BJ (cell line): ENCODE measurements around the gene AASDH. TPM values are rescaled to one million over a fixed set of nuclear protein-coding genes. Genes with fewer than 3 reads are reported as not detected.
"Not testable (repeated sequence)": the region's sequence is repeated elsewhere in the genome, so short reads cannot be mapped to it uniquely, and the experiment has no call there.

Source experiments
- CTCF ChIA-PET: fragments of 350-600 bp; formaldehyde crosslinking; extraction: SDS; loops from one replicate; lab custom pipeline; 2021; ENCODE audit warnings: antibody characterized with exemption, inconsistent platforms; lab: Yijun Ruan, JAX
- POLR2A ChIA-PET: fragments of 300-600 bp; sonication (Branson Sonifier 250); formaldehyde crosslinking; extraction: SDS; loops from one replicate; lab custom pipeline; 2021; ENCODE audit warnings: antibody characterized with exemption; lab: Charles Lee
- DNase-seq: peaks from one replicate; pipeline ENCODE4 v3.0.0-alpha.2; 2011; ENCODE audit warnings: low read depth
- H3K27me3 ChIP-seq: 2 replicates; pipeline ENCODE4 v1.6.0; 2011; ENCODE audit warnings: low read length; ENCODE audit not compliant: control insufficient read depth, insufficient read depth
- H3K36me3 ChIP-seq: 2 replicates; pipeline ENCODE4 v1.5.1; 2011; ENCODE audit warnings: low read length; ENCODE audit not compliant: control insufficient read depth, insufficient read depth
- H3K4me3 ChIP-seq: 2 replicates; pipeline ENCODE4 v1.5.1; 2011; ENCODE audit warnings: low read depth, mild to moderate bottlenecking, control low read depth, low read length
- polyA plus RNA-seq: library from polyadenylated mRNA; depleted of rRNA; stranded (reverse); fragments of >200 nt; gene quantifications from 2 replicates; pipeline ENCODE4 v1.2.3, GENCODE V29; 2011
- TF ChIP-seq, protein P1 (sequence below): IDR thresholded peaks from 2 replicates; pipeline ENCODE4 v1.5.1; 2011; ENCODE audit warnings: low read depth, mild to moderate bottlenecking, control low read depth, inconsistent platforms, low read length, moderate library complexity; ENCODE audit not compliant: insufficient read depth

The AASDH gene
- polyA plus RNA-seq, 1 experiment = 3.4 TPM

DNA sequence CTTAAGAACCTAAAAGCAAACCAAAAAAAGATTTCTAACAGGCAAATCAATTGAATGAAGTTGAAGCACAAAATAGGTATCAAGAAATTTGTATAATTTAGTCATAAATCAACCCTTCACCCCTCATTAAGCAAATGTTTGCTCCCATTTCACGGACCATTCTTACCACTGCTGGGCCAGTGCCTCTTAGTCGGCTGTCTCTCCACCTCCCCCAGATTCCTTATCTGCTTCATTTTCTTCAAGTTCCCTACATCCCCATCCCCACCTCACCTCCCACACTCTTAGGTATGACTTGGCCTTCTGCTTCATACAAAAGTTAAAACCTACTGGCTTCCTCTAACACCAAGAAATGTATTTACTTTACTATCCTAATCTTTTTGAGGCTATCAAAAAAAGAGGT lies 11.8 kb downstream of the AASDH start:
- Histone ChIP-seq H3K36me3 (no peaks in the 10 kb centered on the region), H3K27me3 (no peaks in the 10 kb centered on the region), H3K4me3 (no peak overlapping the region)
- POLR2A ChIA-PET = no interaction called here
- TF ChIP-seq, protein P1, sequence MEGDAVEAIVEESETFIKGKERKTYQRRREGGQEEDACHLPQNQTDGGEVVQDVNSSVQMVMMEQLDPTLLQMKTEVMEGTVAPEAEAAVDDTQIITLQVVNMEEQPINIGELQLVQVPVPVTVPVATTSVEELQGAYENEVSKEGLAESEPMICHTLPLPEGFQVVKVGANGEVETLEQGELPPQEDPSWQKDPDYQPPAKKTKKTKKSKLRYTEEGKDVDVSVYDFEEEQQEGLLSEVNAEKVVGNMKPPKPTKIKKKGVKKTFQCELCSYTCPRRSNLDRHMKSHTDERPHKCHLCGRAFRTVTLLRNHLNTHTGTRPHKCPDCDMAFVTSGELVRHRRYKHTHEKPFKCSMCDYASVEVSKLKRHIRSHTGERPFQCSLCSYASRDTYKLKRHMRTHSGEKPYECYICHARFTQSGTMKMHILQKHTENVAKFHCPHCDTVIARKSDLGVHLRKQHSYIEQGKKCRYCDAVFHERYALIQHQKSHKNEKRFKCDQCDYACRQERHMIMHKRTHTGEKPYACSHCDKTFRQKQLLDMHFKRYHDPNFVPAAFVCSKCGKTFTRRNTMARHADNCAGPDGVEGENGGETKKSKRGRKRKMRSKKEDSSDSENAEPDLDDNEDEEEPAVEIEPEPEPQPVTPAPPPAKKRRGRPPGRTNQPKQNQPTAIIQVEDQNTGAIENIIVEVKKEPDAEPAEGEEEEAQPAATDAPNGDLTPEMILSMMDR = no peak
- DNase-seq = no peak
- CTCF ChIA-PET = no interaction called here

DNA sequence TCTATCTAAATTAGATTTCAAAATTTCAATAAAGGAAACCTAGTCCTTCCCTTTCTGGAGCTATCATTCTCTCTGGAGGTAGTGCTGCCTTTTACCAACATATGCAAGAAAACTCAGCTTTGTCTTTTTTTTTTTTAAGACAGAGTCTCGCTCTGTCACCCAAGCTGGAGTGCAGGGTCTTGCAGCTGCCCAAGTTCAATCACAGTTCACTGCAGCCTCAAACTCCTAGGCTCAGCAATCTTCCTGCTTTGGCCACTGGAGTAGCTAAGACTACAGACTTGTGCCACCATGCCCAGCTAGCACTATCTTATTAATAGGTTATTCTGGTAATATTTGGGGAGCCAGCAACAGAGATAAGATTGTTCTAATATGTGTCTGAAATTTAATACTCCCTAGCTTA lies 12.3 kb downstream of the AASDH start:
- DNase-seq = no peak
- POLR2A ChIA-PET = no interaction called here
- no peak overlapping the region for H3K4me3 ChIP-seq
- TF ChIP-seq, protein P1 = no peak
- no peaks in the 10 kb centered on the region for H3K27me3 ChIP-seq
- CTCF ChIA-PET = no interaction called here
- H3K36me3 ChIP-seq = no peaks in the 10 kb centered on the region; the same call in 1 of the 2 replicates

DNA sequence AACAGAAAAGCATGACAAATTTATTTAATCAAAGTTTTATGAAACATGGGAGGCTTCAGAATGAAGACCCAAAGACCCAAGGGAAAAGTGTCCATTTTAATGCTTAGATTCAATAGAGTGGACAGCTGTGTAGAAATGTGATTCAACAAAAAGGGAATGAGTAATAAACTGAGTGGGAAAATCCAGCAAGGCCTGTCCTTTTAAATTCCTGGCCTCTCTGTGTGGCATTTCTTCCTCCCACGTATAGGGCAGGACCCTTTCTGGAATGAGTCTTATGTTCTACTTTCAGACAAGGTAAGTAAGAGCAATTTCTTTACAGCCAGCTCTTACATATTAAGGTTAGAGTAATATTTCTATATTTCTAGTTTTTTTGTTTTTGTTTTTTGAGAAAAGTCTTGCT lies 14.5 kb downstream of the AASDH start:
- POLR2A ChIA-PET = no interaction called here

DNA sequence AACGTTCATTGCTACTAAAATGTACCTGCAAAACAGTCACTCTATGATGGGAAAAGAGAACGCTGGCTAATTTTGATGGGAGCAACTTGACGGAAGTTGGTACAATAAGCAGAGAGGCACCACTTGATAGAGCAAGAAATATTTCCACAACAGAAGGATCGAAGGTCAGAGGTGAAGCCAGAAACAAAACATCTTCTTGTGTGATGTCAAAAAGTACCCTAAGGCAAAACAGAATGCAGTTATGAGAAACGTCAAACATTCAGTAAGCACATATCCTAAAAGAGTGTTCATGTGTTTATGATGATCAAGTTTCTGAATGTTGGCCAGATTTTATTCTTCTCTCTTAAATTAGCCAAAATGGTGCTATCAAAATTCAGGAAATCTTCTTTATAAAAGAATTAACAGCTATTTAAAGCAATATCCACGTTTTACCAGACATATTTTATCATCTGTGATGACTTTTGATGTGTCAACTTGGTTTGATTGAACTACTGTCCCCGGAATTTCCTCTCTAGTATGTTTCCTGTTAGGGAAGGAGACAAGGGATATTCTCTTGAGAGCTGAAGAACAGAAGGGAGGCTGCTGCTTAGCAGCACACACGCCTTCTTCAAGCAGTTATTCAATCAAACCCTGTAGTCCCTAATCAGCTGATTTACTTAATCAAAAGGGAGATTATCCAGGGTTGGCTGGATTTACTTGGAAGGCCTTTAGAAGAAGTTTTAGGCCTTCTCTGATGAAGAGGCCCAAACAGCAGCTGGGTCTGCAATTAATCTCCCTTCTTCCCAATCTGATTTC lies 15.7 kb downstream of the AASDH start:
- Histone ChIP-seq H3K27me3 (no peaks in the 10 kb centered on the region), H3K4me3 (no peak overlapping the region), H3K36me3 (no peaks in the 10 kb centered on the region; the same call in 1 of the 2 replicates)
- ChIA-PET POLR2A (no interaction called here), CTCF (no interaction called here)
- no peak for DNase-seq
- TF ChIP-seq, protein P1 = no peak

More for the DNA sequence above, 14.5 kb downstream of the AASDH start:
- DNase-seq = no peak
- no peak overlapping the region for H3K4me3 ChIP-seq
- CTCF ChIA-PET = no interaction called here
- no peaks in the 10 kb centered on the region; the same call in 1 of the 2 replicates for H3K36me3 ChIP-seq
- TF ChIP-seq, protein P1 = no peak
- no peaks in the 10 kb centered on the region for H3K27me3 ChIP-seq

DNA sequence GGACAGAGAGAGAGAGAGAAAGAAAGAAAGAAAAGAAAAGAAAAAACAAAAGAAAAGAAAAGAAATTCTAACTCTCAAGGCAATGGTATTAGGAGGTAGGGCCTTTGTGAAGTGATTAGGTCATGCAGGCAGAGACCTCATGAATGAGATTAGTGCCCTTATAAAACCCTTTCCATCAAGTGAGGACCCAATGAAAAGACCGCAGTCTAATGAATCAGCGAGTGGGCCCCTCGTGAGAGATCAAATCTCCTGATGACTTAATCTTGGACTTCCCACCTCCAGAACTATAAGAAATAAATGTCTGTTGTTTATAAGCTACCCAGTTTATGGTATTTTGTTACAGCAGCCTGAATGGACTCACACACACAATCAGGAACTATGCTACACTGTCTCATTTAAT lies 16.9 kb downstream of the AASDH start:
- TF ChIP-seq, protein P1 = no peak
- no peaks in the 10 kb centered on the region for H3K27me3 ChIP-seq
- ChIA-PET POLR2A (no interaction called here), CTCF (interaction anchor here (0.7 kb wide), 1 partner anchor 85 kb away, joined by 6 read pairs; no protein-coding TSS in a partner anchor)
- no peaks in the 10 kb centered on the region; the same call in 1 of the 2 replicates for H3K36me3 ChIP-seq
- no peak overlapping the region for H3K4me3 ChIP-seq
- no peak for DNase-seq

DNA sequence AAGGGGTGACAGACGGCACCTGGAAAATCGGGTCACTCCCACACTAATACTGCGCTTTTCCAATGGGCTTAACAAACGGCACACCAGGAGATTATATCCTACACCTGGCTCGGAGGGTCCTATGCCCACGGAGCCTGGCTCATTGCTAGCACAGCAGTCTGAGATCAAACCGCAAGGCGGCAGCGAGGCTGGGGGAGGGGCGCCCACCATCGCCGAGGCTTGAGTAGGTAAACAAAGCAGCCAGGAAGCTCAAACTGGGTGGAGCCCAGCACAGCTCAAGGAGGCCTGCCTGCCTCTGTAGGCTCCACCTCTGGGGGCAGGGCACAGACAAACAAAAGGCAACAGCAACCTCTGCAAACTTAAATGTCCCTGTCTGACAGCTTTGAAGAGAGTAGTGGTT lies 24.3 kb downstream of the AASDH start:
- H3K4me3 ChIP-seq, POLR2A ChIA-PET, H3K27me3 ChIP-seq, CTCF ChIA-PET, H3K36me3 ChIP-seq, DNase-seq: not testable (repeated sequence)
